NCI-H69 (cell line): Measurements from ENCODE around the gene CCL4.
"Not testable (repeated sequence)": the region's sequence is repeated elsewhere in the genome, so short reads cannot be mapped to it uniquely, and the experiment has no call there.

ENCODE experiments used
- DNase-seq: peaks from one replicate; lab custom pipeline; 2025; lab: John Stamatoyannopoulos, UW

CCL4 gene

GRCh38 chr17:36117505-36118382 lies 14.1 kb downstream of the CCL4 start:
- DNase-seq = no peak

DNA sequence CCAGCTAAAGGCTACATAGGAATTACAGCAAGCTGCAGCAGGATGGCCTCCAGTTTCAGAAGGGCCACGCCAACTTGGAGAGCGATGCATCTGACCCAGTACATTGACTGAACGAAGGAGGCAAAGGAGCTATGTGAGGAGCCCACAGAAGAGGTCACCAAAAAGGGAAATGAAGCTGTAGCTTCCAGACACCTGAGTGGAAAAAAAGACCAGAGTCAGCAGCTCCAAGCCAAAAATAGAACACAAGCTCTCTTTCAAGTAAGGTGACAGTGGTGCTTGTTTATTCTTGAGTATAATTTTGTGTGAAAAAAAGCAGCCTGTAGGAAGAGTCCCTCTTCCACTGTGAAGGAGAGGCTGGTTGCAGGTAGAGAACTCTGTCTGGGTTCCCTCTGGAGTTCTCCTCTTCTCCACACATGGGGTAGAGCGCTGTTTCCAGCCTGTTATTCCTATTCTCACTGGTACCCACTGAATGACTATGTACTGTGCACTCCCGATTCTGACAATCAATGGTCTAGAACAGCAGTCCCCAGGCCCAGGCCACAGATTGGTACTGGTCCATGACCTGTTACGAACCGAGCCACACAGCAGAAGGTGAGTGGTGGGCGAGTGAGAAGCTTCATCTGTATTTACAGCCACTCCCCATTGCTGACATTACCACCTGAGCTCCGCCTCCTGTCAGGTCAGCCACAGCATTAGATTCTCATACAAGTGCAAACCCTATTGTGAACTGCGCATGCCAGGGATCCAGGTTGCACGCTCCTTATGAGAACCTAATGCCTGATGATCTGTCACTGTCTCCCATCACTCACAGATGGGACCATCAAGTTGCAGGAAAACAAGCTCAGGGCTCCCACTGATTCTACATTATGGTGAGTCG lies 15.1 kb downstream of the CCL4 start:
- no peak for DNase-seq

GRCh38 chr17:36120221-36120620 lies 16.6 kb downstream of the CCL4 start:
- no peak for DNase-seq

DNA sequence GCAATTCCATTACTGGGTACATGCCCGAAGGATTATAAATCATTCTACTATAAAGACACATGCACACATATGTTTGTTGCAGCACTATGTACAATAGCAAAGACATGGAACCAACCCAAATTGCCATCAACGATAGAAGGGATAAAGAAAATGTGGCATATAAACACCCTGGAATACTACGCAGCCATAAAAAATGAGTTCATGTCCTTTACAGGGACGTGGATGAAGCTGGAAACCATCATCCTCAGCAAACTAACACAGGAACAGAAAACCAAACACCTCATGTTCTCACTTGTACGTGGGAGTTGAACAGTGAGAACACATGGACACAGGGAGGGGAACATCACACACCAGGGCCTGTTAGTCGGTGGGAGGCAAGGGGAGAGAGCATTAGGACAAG lies 17.5 kb downstream of the CCL4 start:
- not testable (repeated sequence) for DNase-seq

- no peak for DNase-seq
Observed at GRCh38 chr17:36123431-36123830, 19.8 kb downstream of the CCL4 start.

DNA sequence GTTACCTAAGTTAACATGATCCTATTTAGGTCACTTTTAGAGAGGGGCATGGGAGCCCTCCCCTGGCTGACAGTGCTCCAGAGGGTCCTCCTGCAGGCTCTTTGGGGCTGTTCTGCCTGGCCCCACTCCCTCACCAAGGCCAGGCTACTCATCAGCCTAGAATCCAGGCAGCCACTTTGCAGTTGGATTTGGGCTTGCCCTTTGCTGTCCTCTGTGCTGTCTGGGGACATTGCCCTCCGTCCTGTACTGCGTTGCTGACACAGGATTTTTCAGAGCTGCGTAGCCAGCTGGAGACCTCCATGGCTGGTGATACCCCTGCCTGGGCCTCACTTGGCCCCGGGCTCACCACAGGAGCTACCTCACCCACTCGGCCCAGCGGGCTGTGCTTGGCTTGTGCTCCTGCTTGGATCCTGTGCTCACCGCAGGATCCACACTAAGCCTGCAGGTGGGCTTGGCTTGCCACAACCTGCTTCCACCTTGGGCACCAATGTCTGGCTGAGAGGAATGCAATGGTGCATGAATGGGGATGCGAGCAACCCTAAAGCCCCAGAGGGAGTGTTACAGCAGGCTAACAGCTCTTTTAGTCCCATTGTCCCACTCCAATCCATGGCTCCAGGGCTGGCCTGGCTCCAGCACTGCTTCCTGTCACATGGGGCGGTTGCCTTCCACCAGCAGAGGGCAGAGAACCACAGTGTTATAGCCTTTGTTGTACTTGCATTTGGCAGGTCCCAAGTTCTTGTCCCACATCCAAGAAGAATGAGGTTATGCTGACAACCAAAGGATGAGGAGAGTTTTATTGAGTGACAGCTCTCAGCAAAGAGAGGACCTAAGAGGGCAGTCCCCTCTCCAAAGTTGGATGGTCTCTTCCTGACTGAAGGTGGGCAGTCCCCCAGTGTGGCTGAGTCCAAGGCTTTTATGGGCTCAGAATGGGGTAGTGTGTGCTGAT lies 21.5 kb downstream of the CCL4 start:
- DNase-seq = no peak

- DNase-seq = no peak
Observed at GRCh38 chr17:36127199-36127893, 23.7 kb downstream of the CCL4 start.

DNA sequence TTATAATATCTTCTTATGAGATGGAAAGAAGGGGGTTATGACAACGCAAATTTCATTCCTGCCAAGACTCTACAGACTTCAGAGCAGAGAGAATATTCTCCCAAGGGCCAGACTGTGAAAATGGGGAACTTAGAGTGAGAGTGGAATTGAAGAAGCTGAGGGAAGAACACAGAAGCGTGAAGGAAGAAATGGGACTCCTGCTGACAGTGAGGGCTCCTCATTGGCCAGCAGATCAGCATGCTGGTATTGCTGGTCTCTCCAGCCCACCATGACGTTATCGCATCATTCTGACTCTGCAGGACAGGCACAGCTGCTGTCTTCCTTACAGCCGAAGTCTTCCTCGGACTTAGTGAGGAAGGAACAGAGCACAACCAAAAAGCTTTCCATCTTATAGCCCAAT lies 24.3 kb downstream of the CCL4 start:
- DNase-seq = no peak

GRCh38 chr17:36128411-36128978 lies 24.9 kb downstream of the CCL4 start:
- DNase-seq = no peak

GRCh38 chr17:36129616-36130015 lies 26.0 kb downstream of the CCL4 start:
- no peak for DNase-seq

- no peak for DNase-seq
Observed at GRCh38 chr17:36130346-36130745, 26.7 kb downstream of the CCL4 start.

GRCh38 chr17:36131421-36131820 lies 27.8 kb downstream of the CCL4 start:
- DNase-seq = no peak

GRCh38 chr17:36131931-36132330 lies 28.3 kb downstream of the CCL4 start:
- DNase-seq = no peak

DNA sequence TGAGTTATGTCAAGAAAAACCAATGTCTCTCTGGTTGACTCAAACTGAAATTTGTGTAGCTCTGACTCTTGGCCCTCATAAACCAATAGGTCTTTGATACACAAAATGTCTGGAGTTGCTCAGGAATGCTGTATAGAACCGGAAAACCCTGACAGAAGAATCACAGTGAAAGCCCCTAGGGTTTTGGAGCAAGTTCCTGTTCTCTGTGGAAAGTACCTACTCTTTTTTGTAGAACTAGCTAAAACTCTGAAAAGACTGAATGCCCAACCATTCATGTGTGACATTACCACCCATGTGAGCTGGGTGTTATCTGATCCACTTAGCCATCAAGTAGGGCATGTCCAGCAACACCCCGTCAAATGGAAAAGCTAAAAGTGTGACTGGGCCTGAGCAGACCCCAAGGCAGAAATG lies 28.8 kb downstream of the CCL4 start:
- DNase-seq = no peak

DNA sequence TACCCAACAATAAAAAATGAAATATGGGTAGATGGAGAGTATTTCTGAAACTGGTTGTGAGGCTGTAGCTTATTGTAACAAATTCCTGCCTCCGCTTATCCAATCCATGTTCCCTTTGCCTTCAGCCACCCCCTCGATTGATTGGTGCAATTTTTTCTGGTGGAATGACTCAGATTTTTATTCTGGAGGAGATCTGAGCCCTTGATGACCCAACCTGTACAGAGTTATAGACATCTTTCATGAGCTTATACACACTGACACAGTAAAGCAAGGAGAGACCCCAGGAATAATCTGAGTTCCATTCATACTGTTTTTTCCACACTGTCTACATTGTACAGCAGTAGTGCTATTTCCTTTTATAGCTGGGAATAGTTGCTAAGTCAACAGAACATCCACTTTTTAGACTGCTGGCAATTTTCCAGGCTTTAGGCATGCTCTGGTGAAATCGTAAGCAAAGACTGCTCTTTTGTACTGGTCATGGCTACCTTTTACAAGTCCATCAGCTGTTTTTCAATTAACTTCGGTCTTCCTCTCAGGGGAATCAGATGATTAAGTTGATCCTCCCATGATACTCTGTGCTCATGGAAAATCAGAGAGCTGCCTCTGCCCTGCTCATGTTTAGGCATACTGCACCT lies 30.1 kb downstream of the CCL4 start:
- DNase-seq = peak; percentile 26

- no peak for DNase-seq
Observed at GRCh38 chr17:36135465-36135864, 31.8 kb downstream of the CCL4 start.

GRCh38 chr17:36136036-36136435 lies 32.4 kb downstream of the CCL4 start:
- no peak for DNase-seq

GRCh38 chr17:36136439-36136838 lies 32.8 kb downstream of the CCL4 start:
- no peak for DNase-seq

DNA sequence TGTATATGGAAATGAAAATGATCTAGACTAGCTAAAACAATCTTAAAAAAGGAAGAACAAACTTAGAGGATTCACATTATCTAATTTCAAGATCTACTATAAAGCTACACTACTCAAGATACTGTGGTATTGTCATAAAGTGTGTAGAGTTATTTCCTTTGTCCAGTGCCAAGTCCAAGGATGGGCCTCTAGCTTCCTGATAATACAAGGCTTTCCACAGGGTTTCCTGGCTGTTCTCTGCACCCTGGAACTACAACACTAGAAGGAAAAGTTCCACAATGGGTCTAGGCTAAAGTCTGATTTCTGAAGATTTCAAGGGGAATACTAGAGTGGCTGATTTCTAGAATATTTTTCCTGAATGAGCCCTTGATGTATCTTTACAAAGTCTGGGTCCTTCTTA lies 38.6 kb downstream of the CCL4 start:
- DNase-seq = no peak

DNA sequence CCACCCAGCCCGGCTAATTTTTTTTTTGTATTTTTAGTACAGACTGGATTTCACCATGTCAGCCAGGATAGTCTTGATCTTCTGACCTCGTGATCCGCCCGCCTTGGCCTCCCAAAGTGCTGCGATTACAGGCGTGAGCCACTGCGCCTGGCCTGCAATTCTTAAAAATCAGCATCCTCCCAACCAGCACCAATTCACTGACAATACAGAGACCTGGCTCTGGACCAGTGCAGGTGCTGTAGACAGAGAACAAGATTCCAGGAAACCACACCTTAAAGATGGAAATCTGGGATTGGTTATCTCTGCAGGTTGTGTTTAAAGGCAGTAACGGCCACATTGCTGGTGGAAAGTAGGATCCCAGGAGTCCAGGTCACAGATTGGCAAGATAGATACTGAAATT lies 39.2 kb downstream of the CCL4 start:
- DNase-seq = no peak
